Vagina (tissue), 2 donors: ENCODE results near the gene TBX4.

Experiments
- POLR2A ChIP-seq, 2 donors: fragments of 450-650 bp; IDR thresholded peaks; one replicate each; pipeline ENCODE4 v1.6.1; 2017; ENCODE audit warnings: antibody characterized with exemption in 2 of 2, mild to moderate bottlenecking in 2 of 2, moderate library complexity in 2 of 2
- POLR2AphosphoS5 ChIP-seq, 2 donors: sonication (generic); formaldehyde crosslinking; IDR thresholded peaks; one replicate each; pipeline ENCODE4 v1.9.0; 2017; ENCODE audit warnings: antibody characterized with exemption in 2 of 2, mild to moderate bottlenecking in 2 of 2, low read depth in 1 of 2; ENCODE audit not compliant: insufficient read depth in 1 of 2

DNA sequence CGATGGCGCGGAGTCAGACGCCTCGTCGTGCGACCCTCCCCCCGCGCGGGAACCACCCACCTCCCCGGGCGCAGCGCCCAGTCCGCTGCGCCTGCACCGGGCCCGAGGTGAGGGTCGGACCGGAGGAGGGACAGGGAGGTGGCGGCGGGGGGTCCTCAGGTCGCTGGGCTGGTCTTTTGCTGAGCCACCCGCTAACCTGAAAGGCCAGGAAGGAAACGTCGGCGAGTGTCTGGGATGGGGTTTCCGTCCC lies 47.6 kb upstream of the TBX4 start:
- TF ChIP-seq POLR2AphosphoS5 (IDR thresholded peaks at IDR 0.05; ENCODE audit: insufficient read depth in 1 of 2, low read depth in 1 of 2): no peak
- no peak for TF ChIP-seq POLR2A (IDR thresholded peaks at IDR 0.05)
